Left lung (tissue), 10 donors: ENCODE measurements around the gene WNT3A. TPM values are rescaled to one million over a fixed set of nuclear protein-coding genes. Genes with fewer than 3 reads are reported as not detected.

ENCODE experiments used
- ATAC-seq: fragments of 200-7000 bp; cut with Tn5 transposase; one replicate; pipeline ENCODE4 v1.9.1; 2020; ENCODE audit warnings: moderate library complexity
- DNase-seq, 4 donors: peaks; one replicate each; pipeline ENCODE4 v3.0.0-alpha.2; 2013 to 2020
- H3K27ac ChIP-seq, 2 donors: fragments of 200-600 bp; sonication (generic) in 1 of 2; one replicate each; pipeline versions ENCODE4 v1.5.0 to v1.8.0; 2020 to 2021
- H3K27me3 ChIP-seq, 2 donors: fragments of 200-600 bp; sonication (generic) in 1 of 2; one replicate each; pipeline versions ENCODE4 v1.5.0 to v1.8.0; 2020 to 2021
- H3K36me3 ChIP-seq, 2 donors: fragments of 200-600 bp; sonication (generic) in 1 of 2; one replicate each; pipeline versions ENCODE4 v1.5.0 to v1.8.0; 2020 to 2021
- H3K4me1 ChIP-seq, 2 donors: fragments of 200-600 bp; one replicate each; pipeline ENCODE4 v1.8.0; 2021
- H3K4me3 ChIP-seq, 2 donors: fragments of 200-600 bp; sonication (generic) in 1 of 2; one replicate each; pipeline versions ENCODE4 v1.5.0 to v1.8.0; 2020 to 2021; ENCODE audit warnings: mild to moderate bottlenecking in 1 of 2
- H3K9me3 ChIP-seq, 2 donors: fragments of 200-600 bp; sonication (generic) in 1 of 2; one replicate each; pipeline versions ENCODE4 v1.5.0 to v1.8.0; 2020 to 2021
- CTCF ChIP-seq, 2 donors: fragments of 200-600 bp; sonication (generic) in 1 of 2; IDR thresholded peaks; one replicate each; pipeline versions ENCODE4 v1.5.0 to v1.8.0; 2021; ENCODE audit warnings: antibody characterized with exemption in 2 of 2
- intact Hi-C, 2 donors: fragments of 100-400 bp; cut with DNase I; formaldehyde crosslinking; loops; one replicate each; pipeline versions ENCODE4 v1.11.2 to v1.14.2; 2022
- polyA plus RNA-seq, 6 donors: library from polyadenylated mRNA; unstranded; fragments of 120-200 nt; gene quantifications; one replicate each; pipeline ENCODE4 v1.2.1, GENCODE V29; 2013; ENCODE audit not compliant: insufficient read length in 6 of 6
- total RNA-seq, 2 donors: library from RNA; stranded (reverse); fragmentation: NEBNext Ultra II Directional; extraction: Animal tissue kit (Norgen Biotek cat#: 25700); gene quantifications; one replicate each; pipeline ENCODE4 v1.2.1, GENCODE V29; 2021
- donor health status: DM: no; HTN: yes; CAD: no.
- donor health status: DM: no; HTN: no; CAD: no.

WNT3A gene
- total and polyA plus RNA-seq, 8 donors: 0.06 to 1.5 (median 0.11) TPM; not detected in 2

- Histone ChIP-seq H3K4me3 (peak overlapping the region in 1 of 2 donors; percentile 4), H3K27ac (peak overlapping the region; percentile 47 to 99), H3K36me3 (peaks cover 0 to 27% of the 10 kb centered on the region in 2 donors), H3K4me1 (peaks cover 87 to 98% of the 10 kb centered on the region in 2 donors), H3K9me3 (no peaks in the 10 kb centered on the region), H3K27me3 (no peaks in the 10 kb centered on the region)
- ATAC-seq (peak; percentile 4), DNase-seq (peak in 1 of 4 donors; percentile 46)
- no peak for TF ChIP-seq CTCF (IDR thresholded peaks at IDR 0.05)
- intact Hi-C loops: no loop called here
Measured at GRCh38 chr1:228088586-228089498, 82.0 kb downstream of the WNT3A start.

GRCh38 chr1:228089519-228090380 is 83.0 kb downstream of the WNT3A start:
- Histone ChIP-seq H3K9me3 (peaks cover 0 to 6% of the 10 kb centered on the region in 2 donors), H3K4me1 (peaks cover 79 to 91% of the 10 kb centered on the region in 2 donors), H3K27me3 (no peaks in the 10 kb centered on the region), H3K4me3 (peak overlapping the region in 1 of 2 donors; percentile 10), H3K27ac (peak overlapping the region; percentile 6 to 99), H3K36me3 (peaks cover 0 to 36% of the 10 kb centered on the region in 2 donors)
- ATAC-seq: peak; percentile 45
- TF ChIP-seq CTCF (IDR thresholded peaks at IDR 0.05): no peak
- intact Hi-C loops: no loop called here
- peak in 1 of 4 donors; percentile 32 for DNase-seq

- no peak for TF ChIP-seq CTCF (IDR thresholded peaks at IDR 0.05)
- peaks cover 70 to 90% of the 10 kb centered on the region in 2 donors for H3K4me1 ChIP-seq
- intact Hi-C loops: no loop called here
- peaks cover 0 to 8% of the 10 kb centered on the region in 2 donors for H3K9me3 ChIP-seq
- peak overlapping the region in 1 of 2 donors; percentile 99 for H3K27ac ChIP-seq
- no peak overlapping the region for H3K4me3 ChIP-seq
- H3K36me3 ChIP-seq: peaks cover 0 to 41% of the 10 kb centered on the region in 2 donors
- no peaks in the 10 kb centered on the region for H3K27me3 ChIP-seq
- no peak for DNase-seq
- ATAC-seq: peak; percentile 6
Measured at GRCh38 chr1:228090613-228091081, 83.8 kb downstream of the WNT3A start.

- Histone ChIP-seq H3K4me1 (peaks cover 66 to 90% of the 10 kb centered on the region in 2 donors), H3K27ac (peak overlapping the region in 1 of 2 donors; percentile 99), H3K4me3 (no peak overlapping the region), H3K9me3 (peaks cover 0 to 8% of the 10 kb centered on the region in 2 donors), H3K27me3 (no peaks in the 10 kb centered on the region), H3K36me3 (peaks cover 0 to 46% of the 10 kb centered on the region in 2 donors)
- no peak for DNase-seq
- intact Hi-C loops: no loop called here
- no peak for TF ChIP-seq CTCF (IDR thresholded peaks at IDR 0.05)
- no peak for ATAC-seq
Measured at GRCh38 chr1:228091084-228091483, 84.3 kb downstream of the WNT3A start.
